ENCODE data around the gene MRTO4.

Gene MRTO4

GRCh38 chr1:19206947-19207346 is 44.7 kb upstream of the MRTO4 start:
- no peak for TF ChIP-seq CTCF (IDR thresholded peaks at IDR 0.05; ENCODE audit: borderline replicate concordance, insufficient read depth, low read depth, low read length)

GRCh38 chr1:19208710-19209438 is 42.7 kb upstream of the MRTO4 start:
- TF ChIP-seq CTCF (IDR thresholded peaks at IDR 0.05; ENCODE audit: borderline replicate concordance, insufficient read depth, low read depth, low read length): no peak
- peak overlapping the region; percentile 88 for H3K4me3 ChIP-seq (ENCODE audit: low read depth, low read length)

More at GRCh38 chr1:19206947-19207346, 44.7 kb upstream of the MRTO4 start:
- H3K4me3 ChIP-seq (ENCODE audit: low read depth, low read length): no peak overlapping the region

GRCh38 chr1:19209439-19209989 is 42.1 kb upstream of the MRTO4 start:
- TF ChIP-seq CTCF (IDR thresholded peaks at IDR 0.05; ENCODE audit: borderline replicate concordance, insufficient read depth, low read depth, low read length): no peak

GRCh38 chr1:19209990-19210771 is 41.4 kb upstream of the MRTO4 start, which contains the start of gene UBR4:
Gene UBR4 (minus strand): TSS chr1:19210266. CDS start chr1:19210248, 18 bp downstream.
- H3K4me3 ChIP-seq (ENCODE audit: low read depth, low read length): peak within 1 kb of the TSS; percentile 88
- TF ChIP-seq CTCF (IDR thresholded peaks at IDR 0.05; ENCODE audit: borderline replicate concordance, insufficient read depth, low read depth, low read length): no peak

More at GRCh38 chr1:19209439-19209989, 42.1 kb upstream of the MRTO4 start:
- H3K4me3 ChIP-seq (ENCODE audit: low read depth, low read length): peak overlapping the region; percentile 88

GRCh38 chr1:19210772-19211549 is 40.6 kb upstream of the MRTO4 start:
- TF ChIP-seq CTCF (IDR thresholded peaks at IDR 0.05; ENCODE audit: borderline replicate concordance, insufficient read depth, low read depth, low read length): no peak
- peak overlapping the region; percentile 88 for H3K4me3 ChIP-seq (ENCODE audit: low read depth, low read length)

- H3K4me3 ChIP-seq (ENCODE audit: low read depth, low read length): no peak overlapping the region
- no peak for TF ChIP-seq CTCF (IDR thresholded peaks at IDR 0.05; ENCODE audit: borderline replicate concordance, insufficient read depth, low read depth, low read length)
Measured at GRCh38 chr1:19212167-19212566, 39.4 kb upstream of the MRTO4 start.
